ENCODE data around the gene MGAT3.
"Not testable (repeated sequence)": the region's sequence is repeated elsewhere in the genome, so short reads cannot be mapped to it uniquely, and the experiment has no call there.

MGAT3 gene

DNA sequence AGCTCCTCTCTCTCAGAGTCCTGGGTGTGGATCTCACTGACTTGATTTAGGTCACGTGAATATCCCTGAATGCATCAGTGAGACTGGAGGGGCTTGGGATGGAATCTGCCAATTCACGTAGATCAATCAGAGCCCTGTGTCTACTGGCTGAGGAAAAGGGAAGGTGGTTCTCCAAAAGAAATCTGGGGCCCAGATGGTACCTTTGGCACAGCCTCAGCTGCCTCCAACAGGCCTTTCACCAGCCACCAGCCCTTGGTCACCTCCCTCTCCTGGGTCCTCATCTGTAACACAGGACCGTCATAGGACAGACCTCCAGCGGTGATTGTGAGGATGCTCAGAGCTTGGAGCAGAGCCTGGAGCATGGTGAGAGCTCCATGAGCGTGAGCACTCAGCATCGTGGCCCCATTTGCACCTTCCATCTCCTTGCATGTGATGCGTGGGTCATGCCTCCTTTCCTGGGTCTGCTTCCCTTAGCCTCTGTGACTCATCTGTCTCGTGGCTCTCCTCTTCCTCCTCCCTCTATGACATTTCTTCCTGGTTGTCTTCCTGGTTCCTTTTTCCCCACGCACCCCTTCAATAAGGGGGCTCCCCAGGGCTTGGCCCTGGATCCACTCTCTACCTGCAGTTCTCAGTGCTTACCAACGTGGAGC, 37.8 kb downstream of the MGAT3 start:
- DNase-seq: no peak

DNA sequence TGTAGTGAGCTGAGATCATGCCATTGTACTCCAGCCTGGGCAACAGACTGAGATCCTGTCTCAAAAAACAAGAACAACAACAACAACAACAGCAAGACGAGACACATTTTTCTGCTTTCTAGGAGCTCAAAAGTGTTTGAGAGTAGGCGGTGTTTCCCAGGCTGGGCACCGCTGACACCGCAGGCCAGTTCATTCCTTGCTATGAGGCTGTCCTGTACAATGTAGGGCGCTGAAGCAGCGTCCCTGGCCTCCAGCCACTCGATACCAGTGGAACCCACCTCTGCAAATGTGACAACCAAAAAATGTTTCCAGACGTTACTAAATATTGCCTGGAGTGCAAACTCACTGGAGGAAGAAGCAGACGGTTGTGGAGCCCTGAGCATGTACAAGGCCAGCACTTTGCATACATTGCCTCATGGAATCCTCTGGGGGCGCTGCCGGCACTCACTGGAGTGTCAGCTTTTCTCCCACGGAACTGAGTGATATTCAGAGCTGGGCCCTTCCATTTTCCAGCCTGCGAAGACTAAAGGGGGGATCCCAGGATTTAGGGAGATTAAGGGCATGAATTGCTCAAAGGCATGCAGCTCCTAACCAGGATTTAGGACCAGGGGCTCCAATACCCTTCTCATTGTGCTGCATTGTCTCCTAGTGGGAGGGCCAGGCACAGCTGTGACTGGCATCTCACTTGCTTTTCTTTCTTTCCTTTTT, 39.5 kb downstream of the MGAT3 start:
- DNase-seq: peak; percentile 75

DNA sequence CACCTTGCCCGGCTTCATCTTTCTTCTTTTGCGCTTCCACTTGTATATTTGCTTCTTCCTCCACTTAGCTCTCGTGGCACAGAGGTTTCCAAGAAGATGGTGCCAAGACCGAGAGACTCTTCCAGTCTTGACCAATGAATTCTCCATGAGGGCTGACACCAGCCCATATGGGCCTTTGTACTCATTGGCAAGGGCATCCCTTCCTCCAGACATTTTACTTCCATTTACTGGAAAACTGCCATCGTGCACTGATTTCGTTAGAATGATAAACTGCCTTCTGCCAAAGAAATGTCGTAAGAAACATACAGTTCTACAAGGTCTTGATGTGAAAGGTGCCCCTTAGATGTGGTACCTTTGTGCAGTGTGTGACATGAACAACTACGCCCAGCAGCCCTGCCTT, 40.6 kb downstream of the MGAT3 start:
- DNase-seq: no peak

DNA sequence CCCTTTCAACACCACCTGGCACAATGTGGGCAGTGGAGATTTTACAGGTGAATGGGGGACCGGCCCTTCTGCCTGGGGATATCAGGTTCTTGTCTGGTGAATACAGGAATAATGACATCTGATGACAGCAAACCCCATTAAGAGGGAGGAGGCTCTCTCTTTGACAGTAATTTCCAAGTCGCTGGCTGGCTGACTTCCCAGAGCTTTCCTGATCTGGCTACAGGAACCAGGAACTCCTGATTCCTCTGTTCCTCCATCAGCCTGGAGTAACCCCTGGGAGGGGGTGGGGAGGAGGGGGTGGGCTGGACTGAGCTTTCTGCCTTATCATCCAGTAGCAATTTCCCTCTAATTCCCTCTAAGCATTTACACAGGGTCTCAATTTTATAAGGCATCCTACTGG, 41.6 kb downstream of the MGAT3 start:
- no peak for DNase-seq

DNA sequence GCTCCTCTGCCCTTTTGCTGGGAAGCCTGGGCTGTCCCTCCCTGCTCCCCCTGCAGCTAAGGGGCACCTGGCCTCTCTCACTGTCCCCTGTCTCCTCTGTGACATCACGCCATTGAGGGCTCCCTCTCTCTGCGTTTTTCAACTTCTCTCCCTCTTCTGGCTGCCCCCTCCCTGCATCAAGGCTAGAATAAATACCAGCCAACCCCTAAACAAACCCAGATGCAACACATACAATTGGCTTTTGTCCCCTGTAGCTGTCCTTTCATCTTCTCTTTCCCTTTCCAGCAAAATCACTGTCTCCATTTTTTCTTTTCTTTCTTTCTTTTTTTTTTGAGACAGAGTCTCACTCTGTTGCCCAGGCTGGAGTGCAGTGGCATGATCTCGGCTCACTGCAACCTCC, 42.0 kb downstream of the MGAT3 start:
- no peak for DNase-seq

DNA sequence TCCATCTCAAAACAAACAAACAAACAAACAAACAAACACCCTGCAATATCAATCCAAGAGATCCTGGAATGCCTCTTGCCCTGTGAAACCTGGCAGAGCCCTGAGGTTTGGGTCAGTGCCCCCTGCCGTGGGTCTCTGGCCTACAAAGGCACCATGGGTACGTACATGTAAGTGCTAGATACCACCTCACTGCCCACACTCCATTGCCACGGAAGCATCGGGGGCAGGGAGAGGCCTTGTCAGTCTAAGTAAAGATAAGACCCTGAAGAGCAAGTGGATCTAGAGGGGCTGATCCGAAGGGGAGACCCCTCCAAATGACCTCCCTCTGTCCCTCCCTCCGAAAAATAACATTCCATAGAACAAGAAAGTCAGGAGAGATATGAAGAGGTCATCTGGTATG, 43.3 kb downstream of the MGAT3 start:
- DNase-seq: no peak

DNA sequence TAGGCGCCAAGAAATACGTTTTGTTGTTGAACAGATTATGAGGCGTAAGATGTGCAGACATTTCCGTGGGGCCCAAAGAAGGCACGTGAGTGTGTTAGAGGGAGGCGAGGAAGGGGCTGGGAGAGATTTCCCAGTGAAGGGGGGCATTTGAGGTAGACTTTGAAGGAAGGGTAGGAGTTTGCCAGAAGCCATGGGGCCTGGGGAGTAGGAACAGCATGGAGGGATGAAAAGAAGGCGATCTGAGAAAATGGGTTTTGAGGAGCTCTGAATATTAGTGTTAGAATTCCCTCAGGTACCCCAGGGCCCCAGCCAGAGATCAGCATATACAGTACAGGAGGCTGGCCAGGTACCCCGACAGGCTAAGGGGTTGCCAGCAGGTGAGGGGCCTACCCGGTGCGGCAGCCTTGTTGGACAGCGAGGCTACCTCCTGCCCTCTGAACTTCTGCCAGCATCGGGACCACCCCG, 44.9 kb downstream of the MGAT3 start:
- DNase-seq: no peak

DNA sequence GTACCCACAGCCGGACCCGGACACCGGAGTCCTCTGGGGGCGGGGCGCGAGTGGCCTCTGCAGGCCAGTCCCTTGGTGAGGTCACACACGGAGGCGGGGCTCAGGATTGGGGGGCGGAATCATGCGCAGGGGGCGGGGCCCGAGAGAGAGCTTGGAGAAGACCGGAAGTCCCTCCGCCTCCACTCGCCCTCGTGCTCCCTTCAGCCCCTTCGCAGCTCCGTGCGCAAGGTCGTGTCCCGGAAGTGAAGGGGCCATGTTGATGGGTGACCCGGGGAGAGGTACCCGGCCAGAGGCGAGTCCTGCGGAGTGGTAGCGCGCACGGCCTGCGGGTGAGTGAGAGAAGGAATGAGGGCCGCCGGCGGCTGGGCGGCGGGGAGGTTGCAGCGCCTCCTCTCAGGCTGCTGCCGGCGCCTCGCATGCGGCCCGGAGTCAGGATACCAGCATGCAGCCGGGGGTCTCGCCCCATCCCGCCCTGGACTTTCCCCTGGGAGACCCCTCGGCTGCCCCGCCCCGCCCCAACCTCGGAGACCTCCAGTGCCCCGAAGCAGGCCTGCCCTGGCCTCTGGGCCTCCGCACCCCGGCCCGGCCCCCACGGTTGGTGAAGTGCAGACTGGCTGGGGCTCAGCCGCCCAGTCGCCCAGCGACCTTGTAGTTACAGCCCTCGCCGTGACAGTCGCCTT, 45.4 kb downstream of the MGAT3 start, which contains the start of gene MIEF1:
Gene MIEF1, plus strand, starts transcription at position 182 of the 680 bp plus-strand sequence. CDS start 9,005 bp downstream, outside the sequence.
- DNase-seq: peak; percentile 91

DNA sequence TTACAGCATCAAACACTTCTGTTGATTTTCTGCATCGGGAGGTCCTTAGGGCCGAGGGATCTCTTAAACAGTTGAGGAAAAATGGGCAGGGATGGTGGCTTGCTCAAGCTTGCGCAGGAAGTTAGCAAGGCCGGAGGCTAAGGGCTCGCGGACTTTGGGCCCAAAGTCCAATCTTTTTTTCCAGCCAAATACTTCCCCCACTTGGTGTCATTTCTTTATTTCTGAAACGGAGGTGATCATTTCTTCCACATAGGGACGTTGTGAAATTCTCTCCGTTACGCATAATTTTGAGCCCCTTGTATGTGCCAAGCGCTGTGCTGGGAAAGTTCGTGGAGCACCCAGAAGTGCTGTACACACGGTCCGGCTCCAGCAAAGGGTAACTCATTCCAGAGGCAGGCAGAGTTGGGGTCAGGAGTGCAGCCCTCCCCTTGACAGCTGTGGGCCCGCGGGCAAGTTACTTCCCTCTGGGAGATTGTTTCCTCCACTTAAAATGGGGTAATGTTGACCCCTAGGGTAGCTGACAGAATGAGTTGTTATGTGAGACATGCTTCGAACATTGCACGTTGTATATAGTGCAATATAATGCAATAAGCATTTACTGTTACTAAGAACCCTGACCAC, 46.1 kb downstream of the MGAT3 start:
- DNase-seq: no peak

DNA sequence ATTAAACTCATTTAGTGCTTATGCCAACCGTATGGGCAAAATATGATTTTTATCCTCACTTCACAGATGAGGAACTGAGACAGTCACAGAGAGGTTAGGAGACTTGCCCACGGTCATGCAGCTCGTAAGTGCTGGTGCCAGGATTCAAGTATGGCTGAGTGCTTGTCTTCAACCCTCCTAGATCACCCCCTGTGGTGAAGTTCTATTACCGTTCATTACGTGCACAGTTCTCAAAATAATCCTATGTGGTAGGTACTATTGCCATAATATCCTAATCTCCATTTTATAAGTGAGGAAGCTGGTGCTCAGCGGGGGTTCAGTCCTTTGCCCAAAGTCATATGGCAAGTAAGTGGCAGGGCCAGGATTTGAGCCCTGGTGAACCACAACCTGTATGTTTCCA, 46.8 kb downstream of the MGAT3 start:
- DNase-seq: no peak

DNA sequence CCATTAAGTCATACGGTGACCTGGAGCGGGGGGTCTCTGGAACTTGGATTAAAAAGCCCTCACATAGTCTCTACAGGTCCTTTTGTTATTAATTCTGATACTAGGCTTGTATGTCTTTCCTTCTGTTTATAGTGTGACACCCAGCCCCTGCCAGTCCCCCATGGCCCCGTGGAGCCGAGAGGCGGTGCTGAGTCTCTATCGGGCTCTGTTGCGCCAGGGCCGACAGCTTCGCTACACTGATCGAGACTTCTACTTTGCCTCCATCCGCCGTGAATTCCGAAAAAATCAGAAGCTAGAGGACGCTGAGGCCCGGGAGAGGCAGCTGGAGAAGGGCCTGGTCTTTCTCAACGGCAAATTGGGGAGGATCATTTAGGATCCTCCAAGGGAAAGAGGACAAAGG, 47.3 kb downstream of the MGAT3 start:
- DNase-seq: no peak

DNA sequence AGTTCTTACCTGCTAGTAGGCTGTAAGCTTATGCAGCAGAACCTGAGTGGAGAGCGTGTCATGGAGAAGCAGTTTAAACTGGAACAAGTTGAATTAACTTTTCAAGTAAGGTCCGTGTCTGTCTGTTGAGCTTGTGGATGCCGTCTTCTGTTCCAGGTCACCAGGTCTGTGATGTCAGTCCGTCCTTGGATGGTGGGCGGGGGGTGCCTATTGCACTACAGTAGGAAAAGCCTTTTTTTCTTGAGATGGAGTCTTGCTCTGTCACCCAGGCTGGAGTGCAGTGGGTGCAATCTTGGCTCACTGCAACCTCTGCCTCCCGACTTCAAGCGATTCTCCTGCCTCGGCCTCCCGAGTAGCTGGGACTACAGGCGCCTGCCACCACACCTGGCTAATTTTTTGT, 50.2 kb downstream of the MGAT3 start:
- DNase-seq: not testable (repeated sequence)

DNA sequence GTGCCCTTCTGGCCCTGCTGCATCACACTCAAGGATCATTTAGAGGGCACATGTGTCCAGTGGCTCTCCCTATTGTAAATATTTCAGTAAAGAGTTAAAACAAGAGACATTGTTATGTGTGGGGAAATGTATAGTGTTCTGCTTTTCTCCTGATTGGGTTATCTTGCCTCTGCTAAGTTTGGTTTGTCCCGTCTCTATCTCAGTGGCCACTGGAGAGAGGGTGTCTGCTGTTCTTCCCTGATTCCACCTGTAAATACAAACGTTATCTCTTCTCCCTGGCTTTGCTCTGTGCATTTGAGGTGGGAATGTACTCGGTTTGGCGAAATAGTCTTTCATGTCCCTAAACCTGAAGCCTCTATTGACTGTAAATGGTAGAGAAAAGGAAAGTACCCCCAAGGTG, 51.6 kb downstream of the MGAT3 start:
- DNase-seq: no peak

DNA sequence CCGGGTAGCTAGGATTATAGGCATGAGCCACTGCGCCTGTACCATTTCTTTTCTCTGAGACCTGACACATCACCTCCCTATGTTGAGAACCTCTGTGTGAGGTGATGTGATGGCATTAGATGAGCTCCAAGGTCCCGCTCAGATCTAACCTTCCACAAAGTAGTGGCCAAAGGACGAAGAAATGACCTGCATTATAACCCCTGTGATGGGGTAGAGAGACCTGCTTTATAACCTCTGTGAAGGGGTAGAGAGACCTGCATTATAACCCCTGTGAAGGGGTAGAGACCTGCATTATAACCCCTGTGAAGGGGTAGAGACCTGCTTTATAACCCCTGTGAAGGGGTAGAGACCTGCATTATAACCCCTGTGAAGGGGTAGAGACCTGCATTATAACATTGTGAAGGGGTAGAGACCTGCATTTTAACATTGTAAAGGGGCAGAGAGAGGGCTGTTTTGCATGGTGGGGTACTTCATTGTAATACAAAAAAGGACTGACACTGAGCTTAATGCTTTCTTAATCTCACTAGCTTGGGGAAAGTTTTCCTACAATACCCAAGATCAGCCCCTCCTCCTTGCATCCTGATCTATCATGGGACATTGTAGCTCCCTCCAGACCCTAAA, 53.8 kb downstream of the MGAT3 start:
- no peak for DNase-seq

DNA sequence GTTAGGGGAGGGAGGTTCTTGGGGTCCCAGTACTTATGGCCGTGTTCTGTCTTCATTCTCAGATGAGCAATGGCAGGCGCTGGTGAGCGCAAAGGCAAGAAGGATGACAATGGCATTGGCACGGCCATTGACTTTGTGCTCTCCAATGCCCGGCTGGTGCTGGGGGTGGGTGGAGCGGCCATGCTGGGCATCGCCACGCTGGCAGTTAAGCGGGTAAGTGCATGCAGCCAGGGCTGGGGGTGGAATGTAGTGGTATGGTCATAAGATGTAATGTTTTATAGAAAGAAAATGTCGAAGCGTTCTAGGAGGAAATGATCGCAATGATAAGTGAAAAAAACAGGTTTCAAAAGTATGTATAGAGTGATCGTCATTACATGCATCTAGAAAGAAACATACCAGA, 54.4 kb downstream of the MGAT3 start:
- DNase-seq: no peak

DNA sequence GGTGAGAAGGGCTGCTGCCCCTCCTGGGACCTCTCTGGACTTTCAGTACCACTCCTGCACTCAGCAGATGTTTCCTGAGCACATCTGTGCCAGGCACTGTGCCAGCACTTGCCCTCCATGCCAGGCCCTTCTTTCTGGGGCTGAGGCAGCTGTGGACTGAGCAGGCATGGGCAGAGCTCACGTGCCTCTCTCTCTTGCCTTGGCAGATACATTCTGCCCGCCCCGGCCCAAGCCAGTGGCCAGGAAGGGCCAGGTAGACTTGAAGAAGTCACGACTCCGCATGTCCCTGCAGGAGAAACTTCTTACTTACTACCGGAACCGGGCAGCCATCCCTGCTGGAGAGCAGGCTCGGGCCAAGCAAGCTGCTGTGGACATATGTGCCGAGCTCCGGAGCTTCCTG, 55.2 kb downstream of the MGAT3 start:
- no peak for DNase-seq

DNA sequence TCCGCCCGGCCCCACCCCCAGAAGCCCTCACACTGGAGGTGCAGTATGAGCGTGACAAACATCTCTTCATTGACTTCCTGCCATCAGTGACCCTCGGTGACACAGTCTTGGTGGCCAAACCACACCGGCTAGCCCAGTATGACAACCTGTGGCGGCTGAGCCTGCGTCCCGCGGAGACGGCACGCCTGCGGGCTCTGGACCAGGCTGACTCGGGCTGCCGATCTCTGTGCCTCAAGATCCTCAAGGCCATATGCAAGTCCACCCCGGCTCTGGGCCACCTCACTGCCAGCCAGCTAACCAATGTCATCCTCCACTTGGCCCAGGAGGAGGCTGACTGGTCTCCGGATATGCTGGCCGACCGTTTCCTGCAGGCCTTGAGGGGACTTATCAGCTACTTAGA, 57.0 kb downstream of the MGAT3 start:
- no peak for DNase-seq

DNA sequence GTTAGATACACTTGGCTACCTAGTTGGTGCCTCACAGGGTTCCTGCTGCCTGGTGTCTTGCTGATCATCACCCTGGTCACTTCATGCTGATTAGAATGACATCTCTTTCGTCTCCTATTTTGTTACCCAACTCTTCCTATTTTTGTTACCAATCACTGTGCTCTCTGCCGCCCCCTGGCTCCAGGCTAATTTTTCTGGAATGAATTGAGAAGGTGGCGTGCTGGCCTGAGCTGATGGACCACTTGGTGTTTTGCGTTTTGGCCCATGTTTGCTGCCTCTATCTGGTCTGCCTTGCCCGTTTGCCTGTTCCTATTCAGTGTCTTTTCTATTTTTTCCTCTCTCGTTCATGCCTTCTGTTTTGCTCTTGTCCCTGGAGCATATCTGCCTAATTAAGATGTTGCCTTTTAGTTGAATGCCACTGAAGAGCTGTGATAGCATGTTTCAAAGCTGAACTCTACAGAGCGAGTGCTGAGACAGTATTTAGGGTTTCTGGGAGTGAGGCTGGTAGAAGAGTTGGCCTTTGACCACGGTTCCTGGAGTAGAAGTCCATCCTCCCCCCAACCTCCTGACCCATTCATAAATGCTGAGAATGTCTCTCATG, 57.7 kb downstream of the MGAT3 start:
- DNase-seq: peak; percentile 53

DNA sequence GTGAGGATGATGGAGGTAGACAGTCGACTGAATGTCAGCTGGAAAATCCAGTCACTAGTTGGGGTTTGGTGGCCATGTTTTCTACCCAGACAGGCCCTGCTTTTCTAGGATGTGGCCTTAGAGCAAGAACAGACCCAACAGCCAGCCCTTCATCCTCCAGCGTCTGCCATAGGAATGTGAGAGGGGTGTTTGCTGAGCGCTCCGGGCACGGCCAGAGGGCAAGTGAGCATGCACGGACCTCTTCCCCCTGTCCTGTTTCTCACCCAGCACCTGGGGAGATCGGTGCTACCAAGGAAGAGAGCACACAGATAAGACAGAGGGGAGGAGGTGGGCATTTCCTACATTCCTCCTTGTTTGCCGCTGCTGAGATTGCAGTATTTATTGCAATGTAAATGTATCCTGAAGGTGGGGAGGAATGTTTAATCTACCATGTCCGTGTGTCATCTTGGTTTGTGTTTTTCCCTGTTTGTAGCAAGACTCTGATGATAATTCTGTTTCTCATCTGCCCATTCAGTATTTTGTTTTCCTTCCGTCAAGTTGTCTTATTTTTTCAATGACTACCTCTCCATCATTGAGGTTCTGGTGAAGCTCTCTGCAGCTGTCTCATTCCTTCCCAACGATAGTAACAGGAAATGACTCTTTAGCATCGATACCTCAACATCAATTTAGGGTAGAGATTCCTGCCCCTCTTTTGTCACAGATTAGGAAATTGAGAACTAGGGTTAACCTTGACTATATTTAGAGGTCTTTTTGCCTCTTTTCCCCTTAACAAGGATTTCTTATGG, 58.6 kb downstream of the MGAT3 start:
- DNase-seq: no peak

DNA sequence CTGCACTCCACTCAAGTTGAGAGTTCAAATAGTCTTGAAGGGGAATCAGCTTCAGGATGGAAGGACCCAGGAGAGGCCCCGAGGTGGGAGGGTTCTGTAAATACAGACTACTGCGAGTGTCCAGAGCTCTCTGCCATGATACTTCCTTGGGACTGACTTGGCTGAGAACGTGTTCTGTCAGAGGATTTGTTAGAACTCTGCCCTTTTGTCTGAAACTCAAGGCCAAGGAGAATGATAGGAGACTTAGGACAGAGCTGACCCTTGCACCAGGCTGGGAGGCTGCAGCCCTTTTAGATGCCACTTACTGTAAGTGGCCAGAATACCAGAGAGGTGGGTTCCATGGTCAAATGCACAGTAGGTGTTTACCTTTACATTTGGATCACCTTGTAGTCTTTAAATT, 60.7 kb downstream of the MGAT3 start:
- DNase-seq: no peak

DNA sequence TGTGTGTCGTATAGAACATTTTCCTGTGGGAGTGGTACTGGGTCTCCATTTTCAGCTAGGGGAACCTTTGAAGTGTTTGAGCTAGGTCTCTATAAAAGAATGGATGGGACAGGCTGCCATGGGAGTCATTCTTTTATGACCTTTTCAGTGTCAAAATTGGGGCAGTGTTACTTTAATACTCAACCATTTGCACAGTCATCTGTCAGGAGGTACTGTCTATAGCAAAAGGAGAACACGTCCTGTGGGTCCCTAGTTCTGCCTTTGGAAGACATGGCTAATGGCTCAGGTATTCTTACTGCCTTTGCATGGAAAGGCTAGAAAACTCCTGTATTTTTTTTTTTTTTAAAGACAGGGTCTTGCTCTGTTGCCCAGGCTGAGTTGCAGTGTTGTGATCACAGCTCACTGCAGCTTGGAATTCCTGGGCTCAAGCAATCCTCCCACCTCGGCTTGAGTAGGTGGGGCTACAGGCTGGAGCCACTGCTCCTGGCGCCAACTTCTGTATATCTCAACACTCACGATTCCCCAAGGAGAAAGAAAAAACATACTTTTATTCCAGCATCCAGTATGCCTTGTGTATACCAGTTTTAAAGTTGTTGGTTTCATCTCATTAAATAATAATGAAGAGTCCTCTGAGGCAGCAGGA, 61.5 kb downstream of the MGAT3 start:
- no peak for DNase-seq
